CD4-positive, alpha-beta T cell (primary cell): ENCODE measurements around the gene ALDH18A1. TPM values are rescaled to one million over a fixed set of nuclear protein-coding genes. Genes with fewer than 3 reads are reported as not detected.
A peak's percentile ranks its signal among the peaks of the same experiment; 100 is the strongest.

Experiments
- ATAC-seq: fragments of 200-7000 bp; cut with Tn5 transposase; one replicate; pipeline ENCODE4 v1.10.0; 2022; ENCODE audit warnings: mild to moderate bottlenecking; ENCODE audit not compliant: poor library complexity
- CTCF ChIA-PET: fragments of 350-600 bp; sonication (Branson Sonifier 250); formaldehyde crosslinking; loops from one replicate; lab custom pipeline; 2021; ENCODE audit warnings: antibody characterized with exemption, inconsistent platforms; lab: Charles Lee
- POLR2A ChIA-PET: fragments of 350-600 bp; sonication (Branson Sonifier 250); formaldehyde crosslinking; loops from one replicate; lab custom pipeline; 2021; ENCODE audit warnings: antibody characterized with exemption, inconsistent platforms; lab: Charles Lee
- DNase-seq, 14 experiments: peaks; one replicate each; pipeline ENCODE4 v3.0.0-alpha.2; 2013 to 2020; ENCODE audit warnings: mixed read lengths in 2 of 14
- H3K27ac ChIP-seq, 2 donors: one replicate each; pipeline versions ENCODE4 v1.5.1 to v1.7.0; 2013; ENCODE audit warnings: low read length in 2 of 2, low read depth in 1 of 2, mild to moderate bottlenecking in 1 of 2
- H3K27me3 ChIP-seq, 2 experiments: 1 replicate in 1 of 2; 2 replicates in 1 of 2; pipeline versions ENCODE4 v1.6.1 to v1.7.0; 2013; ENCODE audit warnings: low read length in 2 of 2, control low read depth in 1 of 2, mild to moderate bottlenecking in 1 of 2, moderate library complexity in 1 of 2; ENCODE audit not compliant: insufficient read depth in 2 of 2, control insufficient read depth in 1 of 2
- H3K36me3 ChIP-seq: one replicate; pipeline ENCODE4 v1.6.1; 2013; ENCODE audit warnings: low read length, control low read depth; ENCODE audit not compliant: insufficient read depth
- H3K4me1 ChIP-seq: one replicate; pipeline ENCODE4 v1.6.1; 2013; ENCODE audit warnings: low read length, control low read depth; ENCODE audit not compliant: insufficient read depth
- H3K4me3 ChIP-seq: one replicate; pipeline ENCODE4 v1.5.1; 2013; ENCODE audit warnings: mild to moderate bottlenecking, low read length, moderate library complexity
- H3K9me3 ChIP-seq, 2 experiments: 1 replicate in 1 of 2; 2 replicates in 1 of 2; pipeline versions ENCODE4 v1.6.1 to v1.7.0; 2013; ENCODE audit warnings: low read length in 2 of 2, mild to moderate bottlenecking in 2 of 2, control low read depth in 1 of 2, moderate library complexity in 1 of 2; ENCODE audit not compliant: control insufficient read depth in 1 of 2, insufficient read depth in 1 of 2
- H3K27ac Mint-ChIP-seq: one replicate; pipeline ENCODE4 v1.8.0; 2020; ENCODE audit warnings: mixed read lengths
- H3K27me3 Mint-ChIP-seq: one replicate; pipeline ENCODE4 v1.8.0; 2021; ENCODE audit warnings: mixed read lengths
- H3K36me3 Mint-ChIP-seq: one replicate; pipeline ENCODE4 v1.8.0; 2021; ENCODE audit warnings: low read depth, mixed read lengths
- H3K4me1 Mint-ChIP-seq: one replicate; pipeline ENCODE4 v1.8.0; 2021; ENCODE audit warnings: low read depth, mixed read lengths
- H3K4me3 Mint-ChIP-seq: one replicate; pipeline ENCODE4 v1.8.0; 2020; ENCODE audit warnings: mild to moderate bottlenecking, mixed read lengths
- H3K9me3 Mint-ChIP-seq: one replicate; pipeline ENCODE4 v1.8.0; 2020; ENCODE audit warnings: mixed read lengths
- CTCF ChIP-seq: fragments of 200-600 bp; IDR thresholded peaks from one replicate; pipeline ENCODE4 v1.8.0; 2022; ENCODE audit warnings: antibody characterized with exemption, mild to moderate bottlenecking
- intact Hi-C, 2 experiments: fragments of 100-400 bp; cut with DNase I in 1 of 2; cut with micrococcal nuclease in 1 of 2; formaldehyde crosslinking; loops; one replicate each; pipeline versions ENCODE4 v1.15.1 to v1.9.0; 2023 to 2025; cut with DNase I, micrococcal nuclease
- polyA plus RNA-seq, 2 donors: library from polyadenylated mRNA; unstranded; fragments of 120-200 nt; gene quantifications; one replicate each; pipeline ENCODE4 v1.2.1, GENCODE V29; 2013
- total RNA-seq, 174 experiments: library from RNA in 2 of 174; stranded (reverse) in 2 of 174; gene quantifications; one replicate each; pipeline ENCODE4 v1.2.3 and lab custom pipeline; 2021 to 2026

Gene ALDH18A1
- 10 to 100 TPM in 1 of 2 experiments, 1 to 10 TPM in 1; 9.6 to 12.6 TPM for total RNA-seq
- polyA plus RNA-seq (2013, experiment 1 of 2): 26.4 TPM
- polyA plus RNA-seq (2013, experiment 2 of 2): 27.3 TPM
- 17.0 to 213 (median 50.6) reads per million in 172 experiments for total RNA-seq (lab: John Stamatoyannopoulos, UW)

DNA sequence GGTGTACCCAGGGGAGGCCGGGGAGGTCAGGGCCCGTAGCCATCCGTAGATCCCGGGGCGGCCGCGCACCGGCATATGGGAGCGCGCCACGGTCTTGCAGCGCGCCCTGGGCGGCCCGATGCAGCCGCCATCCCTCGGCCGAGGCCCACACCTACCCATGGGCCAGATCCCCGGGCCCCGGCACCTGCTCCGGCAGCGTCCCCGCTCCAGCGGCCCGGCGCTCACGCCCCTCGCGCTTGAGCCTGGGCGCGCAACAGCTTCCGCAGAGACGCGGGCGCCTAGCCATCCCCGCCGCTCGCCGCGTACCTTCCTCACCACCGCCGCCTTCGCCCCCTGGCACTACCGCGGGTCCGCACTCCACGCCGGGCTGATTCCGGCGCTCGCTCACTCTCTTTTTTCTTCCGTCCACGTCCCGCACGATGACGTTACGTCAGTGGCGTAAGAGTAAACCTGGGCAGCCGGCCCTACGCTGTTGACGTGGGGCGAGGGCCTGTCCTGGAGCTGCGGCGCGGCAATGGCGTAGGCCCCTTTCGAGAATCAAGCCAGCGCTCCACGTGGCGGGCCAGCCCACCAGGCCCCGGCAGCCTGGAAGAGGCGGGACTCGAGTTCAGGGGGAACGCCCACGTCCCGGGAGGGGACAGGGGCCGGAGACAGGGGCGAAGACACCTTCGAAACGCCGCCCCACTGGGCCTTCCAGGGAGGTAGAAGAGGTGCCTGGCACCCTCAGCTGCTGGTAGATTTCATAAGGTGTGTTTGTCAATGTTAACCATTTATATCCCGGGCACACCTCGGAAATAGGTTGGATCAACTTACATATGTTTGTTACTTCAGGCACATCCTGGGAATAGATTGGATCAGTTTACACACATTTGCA, at the start of gene ALDH18A1:
Gene ALDH18A1, minus strand, starts transcription at position 421 of the 874 bp plus-strand sequence. CDS start 3,334 bp downstream, outside the sequence.
- Mint-ChIP-seq H3K4me1 (peaks cover 39% of the 10 kb centered on the region), H3K27me3 (no peaks in the 10 kb centered on the region), H3K9me3 (no peaks in the 10 kb centered on the region), H3K4me3 (peak within 1 kb of the TSS; percentile 100), H3K27ac (peak within 1 kb of the TSS; percentile 86), H3K36me3 (peaks cover 29% of the 10 kb centered on the region)
- TF ChIP-seq CTCF: no peak
- peaks cover 18% of the 10 kb centered on the region for H3K4me1 ChIP-seq
- peak within 1 kb of the TSS in 1 of 2 donors; percentile 16 for H3K27ac ChIP-seq
- ATAC-seq (peak; percentile 90), DNase-seq (peak; percentile 79 to 95 (median 90))
- intact Hi-C loops: loop anchor here (2.0 to 10.0 kb wide), 4 partner anchors 36 to 388 kb away; partner anchors contain the start of genes TCTN3 (in 2 of the 2), CCNJ (in 1 of the 2) and SORBS1 (in 1 of the 2)
- no peaks in the 10 kb centered on the region for H3K9me3 ChIP-seq
- H3K27me3 ChIP-seq: no peaks in the 10 kb centered on the region
- H3K36me3 ChIP-seq: peaks cover 12% of the 10 kb centered on the region
- POLR2A ChIA-PET: interaction anchor here (0.6 to 2.3 kb wide), 4 partner anchors 10 to 37 kb away, joined by 3 to 10 read pairs (median 4); partner anchors contain the start of gene TCTN3
- peak within 1 kb of the TSS; percentile 70 for H3K4me3 ChIP-seq
- CTCF ChIA-PET: interaction anchor here (1.9 kb wide), 1 partner anchor 37 kb away, joined by 8 read pairs; the partner anchor contains the start of gene TCTN3

DNA sequence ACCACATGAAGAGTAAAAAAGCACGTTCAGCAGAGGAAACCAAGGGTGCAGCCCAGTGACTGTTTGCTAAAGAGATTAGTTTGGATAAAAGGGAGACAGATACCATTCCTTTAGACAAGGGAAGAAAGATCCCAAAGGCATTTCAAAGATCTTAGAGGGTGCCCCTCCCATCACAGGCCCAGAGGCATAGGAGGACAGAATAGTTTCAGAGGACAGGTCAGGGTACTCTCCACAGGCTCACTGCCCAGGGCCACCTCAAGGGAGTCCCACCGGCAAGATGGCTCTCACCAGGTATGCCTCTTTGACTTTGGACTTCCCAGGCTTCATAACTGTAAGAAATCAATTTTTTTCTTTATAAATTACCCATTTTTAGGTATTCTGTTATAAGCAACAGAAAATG, 41.9 kb upstream of the ALDH18A1 start:
- ChIA-PET POLR2A (no interaction called here), CTCF (no interaction called here)
- no peaks in the 10 kb centered on the region for H3K27me3 ChIP-seq
- Mint-ChIP-seq H3K4me3 (no peak overlapping the region), H3K36me3 (peaks cover 7% of the 10 kb centered on the region), H3K27ac (no peak overlapping the region), H3K9me3 (no peaks in the 10 kb centered on the region), H3K4me1 (peaks cover 12% of the 10 kb centered on the region), H3K27me3 (peaks cover 21% of the 10 kb centered on the region)
- peaks cover 6% of the 10 kb centered on the region for H3K4me1 ChIP-seq
- H3K36me3 ChIP-seq: no peaks in the 10 kb centered on the region
- no peak for ATAC-seq
- no peak overlapping the region for H3K4me3 ChIP-seq
- no peaks in the 10 kb centered on the region for H3K9me3 ChIP-seq
- H3K27ac ChIP-seq: no peak overlapping the region
- intact Hi-C loops: loop anchor here (10.0 kb wide), 2 partner anchors 436 to 1946 kb away; partner anchors contain the start of genes PI4K2A (in 1 of the 2) and ZNF518A (in 1 of the 2)
- no peak for DNase-seq
- TF ChIP-seq CTCF: no peak

GRCh38 chr10:95697429-95697828, 40.9 kb upstream of the ALDH18A1 start:
- Mint-ChIP-seq H3K4me1 (peaks cover 22% of the 10 kb centered on the region), H3K9me3 (no peaks in the 10 kb centered on the region), H3K4me3 (no peak overlapping the region), H3K36me3 (peaks cover 16% of the 10 kb centered on the region), H3K27ac (no peak overlapping the region), H3K27me3 (peaks cover 21% of the 10 kb centered on the region)
- no peak overlapping the region for H3K4me3 ChIP-seq
- H3K36me3 ChIP-seq: no peaks in the 10 kb centered on the region
- H3K9me3 ChIP-seq: no peaks in the 10 kb centered on the region
- DNase-seq: peak in 3 of 14 experiments; percentile 15 to 46 (median 39)
- no peak for ATAC-seq
- no peak overlapping the region for H3K27ac ChIP-seq
- POLR2A ChIA-PET: no interaction called here
- H3K4me1 ChIP-seq: peaks cover 15% of the 10 kb centered on the region
- no peaks in the 10 kb centered on the region for H3K27me3 ChIP-seq
- CTCF ChIA-PET: no interaction called here
- TF ChIP-seq CTCF: no peak
- intact Hi-C loops: loop anchor here (10.0 kb wide), 2 partner anchors 437 to 1947 kb away; partner anchors contain the start of genes PI4K2A (in 1 of the 2) and ZNF518A (in 1 of the 2)
